Stimulated activated memory B cell treated with anti-CD40 and anti-IgM and Interleukin-4, amounts not matched to agents 10 μg/mL and 1 μg/mL and 100 μg/mL, for 72 hours (primary cell): ENCODE measurements around the gene CDH12.

Experiments
- ATAC-seq: fragments of 150-1000 bp; cut with Tn5 transposase; 2 replicates; pipeline ENCODE4 v1.10.0; 2021
- H3K27ac Mint-ChIP-seq: one replicate; pipeline ENCODE4 v1.8.0; 2022; ENCODE audit warnings: mild to moderate bottlenecking, mixed read lengths
- H3K27me3 Mint-ChIP-seq: one replicate; pipeline ENCODE4 v1.8.0; 2022; ENCODE audit warnings: mixed read lengths
- H3K36me3 Mint-ChIP-seq: one replicate; pipeline ENCODE4 v1.8.0; 2022; ENCODE audit warnings: mixed read lengths
- H3K4me1 Mint-ChIP-seq: one replicate; pipeline ENCODE4 v1.8.0; 2022; ENCODE audit warnings: mixed read lengths
- H3K4me3 Mint-ChIP-seq: one replicate; pipeline ENCODE4 v1.8.0; 2022; ENCODE audit warnings: mild to moderate bottlenecking, moderate library complexity, mixed read lengths
- H3K9me3 Mint-ChIP-seq: one replicate; pipeline ENCODE4 v1.8.0; 2022; ENCODE audit warnings: mixed read lengths

Gene CDH12

GRCh38 chr5:21806943-21807342 is 1046.2 kb downstream of the CDH12 start:
- H3K4me3 Mint-ChIP-seq: no peak overlapping the region
- H3K27ac Mint-ChIP-seq: no peak overlapping the region
- H3K27me3 Mint-ChIP-seq: no peaks in the 10 kb centered on the region
- H3K36me3 Mint-ChIP-seq: no peaks in the 10 kb centered on the region
- H3K9me3 Mint-ChIP-seq: no peaks in the 10 kb centered on the region
- peak; percentile 39 for ATAC-seq
- H3K4me1 Mint-ChIP-seq: peaks cover 12% of the 10 kb centered on the region

GRCh38 chr5:21806271-21806670 is 1046.9 kb downstream of the CDH12 start:
- Mint-ChIP-seq H3K27me3 (no peaks in the 10 kb centered on the region), H3K27ac (no peak overlapping the region), H3K36me3 (no peaks in the 10 kb centered on the region), H3K4me1 (peaks cover 12% of the 10 kb centered on the region), H3K4me3 (no peak overlapping the region), H3K9me3 (no peaks in the 10 kb centered on the region)
- ATAC-seq: no peak

- no peak for ATAC-seq
- Mint-ChIP-seq H3K27me3 (no peaks in the 10 kb centered on the region), H3K9me3 (peaks cover 5% of the 10 kb centered on the region), H3K27ac (no peak overlapping the region), H3K36me3 (no peaks in the 10 kb centered on the region), H3K4me3 (no peak overlapping the region), H3K4me1 (peaks cover 11% of the 10 kb centered on the region)
Observed at GRCh38 chr5:21802869-21803490, 1050.2 kb downstream of the CDH12 start.

- peaks cover 8% of the 10 kb centered on the region for H3K4me1 Mint-ChIP-seq
- H3K36me3 Mint-ChIP-seq: no peaks in the 10 kb centered on the region
- H3K27me3 Mint-ChIP-seq: no peaks in the 10 kb centered on the region
- H3K9me3 Mint-ChIP-seq: peaks cover 5% of the 10 kb centered on the region
- no peak for ATAC-seq
- H3K4me3 Mint-ChIP-seq: no peak overlapping the region
- H3K27ac Mint-ChIP-seq: no peak overlapping the region
Observed at GRCh38 chr5:21802100-21802499, 1051.0 kb downstream of the CDH12 start.

GRCh38 chr5:21792748-21793147 is 1060.4 kb downstream of the CDH12 start:
- Mint-ChIP-seq H3K4me1 (no peaks in the 10 kb centered on the region), H3K4me3 (no peak overlapping the region), H3K36me3 (no peaks in the 10 kb centered on the region), H3K27ac (no peak overlapping the region), H3K9me3 (no peaks in the 10 kb centered on the region), H3K27me3 (no peaks in the 10 kb centered on the region)
- ATAC-seq: no peak

GRCh38 chr5:21791304-21791703 is 1061.8 kb downstream of the CDH12 start:
- Mint-ChIP-seq H3K9me3 (no peaks in the 10 kb centered on the region), H3K36me3 (no peaks in the 10 kb centered on the region), H3K4me1 (no peaks in the 10 kb centered on the region), H3K27me3 (no peaks in the 10 kb centered on the region), H3K27ac (no peak overlapping the region), H3K4me3 (no peak overlapping the region)
- no peak for ATAC-seq

GRCh38 chr5:21784487-21784886 is 1068.7 kb downstream of the CDH12 start:
- no peaks in the 10 kb centered on the region for H3K9me3 Mint-ChIP-seq
- no peak overlapping the region for H3K27ac Mint-ChIP-seq
- no peaks in the 10 kb centered on the region for H3K4me1 Mint-ChIP-seq
- no peak overlapping the region for H3K4me3 Mint-ChIP-seq
- ATAC-seq: no peak
- H3K27me3 Mint-ChIP-seq: no peaks in the 10 kb centered on the region
- no peaks in the 10 kb centered on the region for H3K36me3 Mint-ChIP-seq

GRCh38 chr5:21783074-21783679 is 1070.0 kb downstream of the CDH12 start:
- Mint-ChIP-seq H3K36me3 (no peaks in the 10 kb centered on the region), H3K27me3 (no peaks in the 10 kb centered on the region), H3K9me3 (no peaks in the 10 kb centered on the region), H3K4me3 (no peak overlapping the region), H3K4me1 (no peaks in the 10 kb centered on the region), H3K27ac (no peak overlapping the region)
- no peak for ATAC-seq

GRCh38 chr5:21776466-21776865 is 1076.7 kb downstream of the CDH12 start:
- Mint-ChIP-seq H3K4me3 (no peak overlapping the region), H3K9me3 (peaks cover 2% of the 10 kb centered on the region), H3K4me1 (no peaks in the 10 kb centered on the region), H3K27ac (no peak overlapping the region), H3K27me3 (no peaks in the 10 kb centered on the region), H3K36me3 (no peaks in the 10 kb centered on the region)
- no peak for ATAC-seq

- H3K36me3 Mint-ChIP-seq: no peaks in the 10 kb centered on the region
- ATAC-seq: no peak
- no peak overlapping the region for H3K27ac Mint-ChIP-seq
- H3K9me3 Mint-ChIP-seq: peaks cover 2% of the 10 kb centered on the region
- H3K4me3 Mint-ChIP-seq: no peak overlapping the region
- H3K27me3 Mint-ChIP-seq: no peaks in the 10 kb centered on the region
- H3K4me1 Mint-ChIP-seq: no peaks in the 10 kb centered on the region
Observed at GRCh38 chr5:21774801-21775200, 1078.3 kb downstream of the CDH12 start.

GRCh38 chr5:21774281-21774680 is 1078.9 kb downstream of the CDH12 start:
- Mint-ChIP-seq H3K27ac (no peak overlapping the region), H3K9me3 (peaks cover 2% of the 10 kb centered on the region), H3K4me1 (no peaks in the 10 kb centered on the region), H3K4me3 (no peak overlapping the region), H3K27me3 (no peaks in the 10 kb centered on the region), H3K36me3 (no peaks in the 10 kb centered on the region)
- ATAC-seq: no peak

GRCh38 chr5:21773456-21773855 is 1079.7 kb downstream of the CDH12 start:
- no peak overlapping the region for H3K27ac Mint-ChIP-seq
- H3K36me3 Mint-ChIP-seq: no peaks in the 10 kb centered on the region
- no peaks in the 10 kb centered on the region for H3K27me3 Mint-ChIP-seq
- H3K4me3 Mint-ChIP-seq: no peak overlapping the region
- no peak for ATAC-seq
- peaks cover 2% of the 10 kb centered on the region for H3K9me3 Mint-ChIP-seq
- H3K4me1 Mint-ChIP-seq: no peaks in the 10 kb centered on the region

GRCh38 chr5:21765406-21765805 is 1087.7 kb downstream of the CDH12 start:
- Mint-ChIP-seq H3K9me3 (no peaks in the 10 kb centered on the region), H3K27me3 (no peaks in the 10 kb centered on the region), H3K4me1 (no peaks in the 10 kb centered on the region), H3K36me3 (no peaks in the 10 kb centered on the region), H3K4me3 (no peak overlapping the region), H3K27ac (no peak overlapping the region)
- ATAC-seq: no peak

- no peak for ATAC-seq
- H3K27me3 Mint-ChIP-seq: no peaks in the 10 kb centered on the region
- no peaks in the 10 kb centered on the region for H3K4me1 Mint-ChIP-seq
Observed at GRCh38 chr5:21739096-21739495, 1114.0 kb downstream of the CDH12 start.

GRCh38 chr5:21723500-21723899 is 1129.6 kb downstream of the CDH12 start:
- no peaks in the 10 kb centered on the region for H3K36me3 Mint-ChIP-seq
- no peaks in the 10 kb centered on the region for H3K4me1 Mint-ChIP-seq
- no peak overlapping the region for H3K4me3 Mint-ChIP-seq
- no peak for ATAC-seq
- H3K27ac Mint-ChIP-seq: no peak overlapping the region
- no peaks in the 10 kb centered on the region for H3K9me3 Mint-ChIP-seq
- H3K27me3 Mint-ChIP-seq: no peaks in the 10 kb centered on the region

More at GRCh38 chr5:21739096-21739495, 1114.0 kb downstream of the CDH12 start:
- no peak overlapping the region for H3K4me3 Mint-ChIP-seq
- H3K9me3 Mint-ChIP-seq: no peaks in the 10 kb centered on the region
- H3K36me3 Mint-ChIP-seq: no peaks in the 10 kb centered on the region
- no peak overlapping the region for H3K27ac Mint-ChIP-seq
